Nephron (organoid): ENCODE data around the gene VAMP8.

ENCODE experiments used
- H3K27ac Mint-ChIP-seq, 3 experiments: 2 replicates each; pipeline ENCODE4 v1.8.0; 2020; ENCODE audit warnings: mixed read lengths in 3 of 3, mild to moderate bottlenecking in 2 of 3, moderate library complexity in 1 of 3
- H3K27me3 Mint-ChIP-seq: 2 replicates; pipeline ENCODE4 v1.8.0; 2021; ENCODE audit warnings: low read depth, mild to moderate bottlenecking, moderate library complexity, mixed read lengths
- H3K36me3 Mint-ChIP-seq: 2 replicates; pipeline ENCODE4 v1.8.0; 2020; ENCODE audit warnings: low read depth, mixed read lengths
- H3K4me1 Mint-ChIP-seq: 2 replicates; pipeline ENCODE4 v1.8.0; 2020; ENCODE audit warnings: mixed read lengths
- H3K4me3 Mint-ChIP-seq, 3 experiments: 2 replicates each; pipeline ENCODE4 v1.8.0; 2020; ENCODE audit warnings: mild to moderate bottlenecking in 3 of 3, mixed read lengths in 3 of 3, moderate library complexity in 2 of 3
- H3K9me3 Mint-ChIP-seq: 2 replicates; pipeline ENCODE4 v1.8.0; 2020; ENCODE audit warnings: mixed read lengths
- TF ChIP-seq, protein P1 (sequence below), 3 experiments: fragments of 200-600 bp; sonication (generic); IDR thresholded peaks; one replicate each; pipeline ENCODE4 v1.5.0; 2021; ENCODE audit warnings: antibody characterized with exemption in 3 of 3; ENCODE audit not compliant: unreplicated experiment in 3 of 3

Gene VAMP8

DNA sequence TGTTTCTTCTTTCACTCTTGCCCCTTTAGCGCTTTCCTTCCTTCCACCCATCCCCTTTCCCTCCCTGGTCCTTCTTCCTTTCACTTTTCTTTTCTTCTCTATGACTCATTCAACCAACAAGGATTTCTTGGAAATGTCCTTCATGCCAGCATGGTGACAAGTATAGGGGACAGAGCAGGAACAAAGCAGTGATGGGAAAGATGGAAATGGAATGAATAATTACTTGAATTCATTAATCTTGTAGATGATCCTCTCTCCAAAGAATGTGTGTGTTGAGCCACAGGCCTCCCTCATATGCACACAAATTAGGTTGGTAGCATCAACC lies 8.4 kb downstream of the VAMP8 start:
- Mint-ChIP-seq H3K9me3 (no peaks in the 10 kb centered on the region), H3K4me1 (peaks cover 42% of the 10 kb centered on the region), H3K27ac (peak overlapping the region; percentile 62 to 95 (median 85)), H3K27me3 (no peaks in the 10 kb centered on the region), H3K4me3 (no peak overlapping the region), H3K36me3 (peaks cover 5% of the 10 kb centered on the region)
- TF ChIP-seq, protein P1, sequence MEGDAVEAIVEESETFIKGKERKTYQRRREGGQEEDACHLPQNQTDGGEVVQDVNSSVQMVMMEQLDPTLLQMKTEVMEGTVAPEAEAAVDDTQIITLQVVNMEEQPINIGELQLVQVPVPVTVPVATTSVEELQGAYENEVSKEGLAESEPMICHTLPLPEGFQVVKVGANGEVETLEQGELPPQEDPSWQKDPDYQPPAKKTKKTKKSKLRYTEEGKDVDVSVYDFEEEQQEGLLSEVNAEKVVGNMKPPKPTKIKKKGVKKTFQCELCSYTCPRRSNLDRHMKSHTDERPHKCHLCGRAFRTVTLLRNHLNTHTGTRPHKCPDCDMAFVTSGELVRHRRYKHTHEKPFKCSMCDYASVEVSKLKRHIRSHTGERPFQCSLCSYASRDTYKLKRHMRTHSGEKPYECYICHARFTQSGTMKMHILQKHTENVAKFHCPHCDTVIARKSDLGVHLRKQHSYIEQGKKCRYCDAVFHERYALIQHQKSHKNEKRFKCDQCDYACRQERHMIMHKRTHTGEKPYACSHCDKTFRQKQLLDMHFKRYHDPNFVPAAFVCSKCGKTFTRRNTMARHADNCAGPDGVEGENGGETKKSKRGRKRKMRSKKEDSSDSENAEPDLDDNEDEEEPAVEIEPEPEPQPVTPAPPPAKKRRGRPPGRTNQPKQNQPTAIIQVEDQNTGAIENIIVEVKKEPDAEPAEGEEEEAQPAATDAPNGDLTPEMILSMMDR (IDR thresholded peaks at IDR 0.05; ENCODE audit: unreplicated experiment in 3 of 3), result no peak

DNA sequence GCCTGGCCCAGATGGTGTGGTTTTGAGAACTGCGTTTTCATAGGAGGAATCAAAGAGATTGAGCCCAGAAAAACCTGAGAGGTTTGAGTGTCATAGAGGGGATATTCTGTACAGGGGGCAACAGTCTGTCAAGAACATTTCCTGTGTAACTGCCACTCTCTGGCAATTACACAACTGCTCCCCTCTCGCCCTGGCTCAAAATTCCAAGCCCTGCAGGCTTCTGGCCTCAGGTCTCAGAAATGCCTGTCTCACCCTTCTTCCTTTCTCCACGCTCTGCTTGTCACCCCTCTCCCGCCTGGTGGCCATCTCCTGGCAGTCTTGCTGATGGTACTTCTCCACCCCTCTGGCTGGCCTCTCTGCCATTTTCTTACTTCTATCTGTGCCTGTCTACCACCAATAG lies 10.8 kb downstream of the VAMP8 start:
- Mint-ChIP-seq H3K36me3 (no peaks in the 10 kb centered on the region), H3K27me3 (no peaks in the 10 kb centered on the region), H3K4me1 (peaks cover 37% of the 10 kb centered on the region), H3K9me3 (no peaks in the 10 kb centered on the region), H3K4me3 (no peak overlapping the region), H3K27ac (peak overlapping the region; percentile 15 to 39 (median 18))
- TF ChIP-seq, protein P1 (IDR thresholded peaks at IDR 0.05; ENCODE audit: unreplicated experiment in 3 of 3), result no peak

DNA sequence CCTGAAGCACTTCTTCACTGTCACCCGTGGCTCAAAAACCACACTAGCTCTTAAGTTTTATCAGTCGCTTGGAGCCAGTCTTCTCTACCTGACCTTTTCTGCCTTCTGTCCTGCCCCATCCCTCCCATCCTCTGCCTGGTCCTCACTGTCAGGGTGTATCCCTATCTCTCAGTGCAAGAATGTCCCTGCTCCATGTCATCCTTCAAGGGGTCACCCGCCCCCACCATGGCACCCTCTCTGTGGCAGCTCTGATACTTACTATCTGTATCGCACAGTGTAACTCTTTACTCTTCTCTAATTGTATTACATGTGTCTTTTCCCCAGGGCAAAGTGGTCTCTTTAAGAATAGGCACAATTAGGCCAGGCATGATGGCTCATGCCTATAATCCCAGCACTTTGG lies 11.3 kb downstream of the VAMP8 start:
- Mint-ChIP-seq H3K9me3 (no peaks in the 10 kb centered on the region), H3K4me3 (no peak overlapping the region), H3K27me3 (no peaks in the 10 kb centered on the region), H3K27ac (peak overlapping the region; percentile 15 to 39 (median 18)), H3K36me3 (no peaks in the 10 kb centered on the region), H3K4me1 (peaks cover 37% of the 10 kb centered on the region)
- TF ChIP-seq, protein P1 (IDR thresholded peaks at IDR 0.05; ENCODE audit: unreplicated experiment in 3 of 3), result no peak

DNA sequence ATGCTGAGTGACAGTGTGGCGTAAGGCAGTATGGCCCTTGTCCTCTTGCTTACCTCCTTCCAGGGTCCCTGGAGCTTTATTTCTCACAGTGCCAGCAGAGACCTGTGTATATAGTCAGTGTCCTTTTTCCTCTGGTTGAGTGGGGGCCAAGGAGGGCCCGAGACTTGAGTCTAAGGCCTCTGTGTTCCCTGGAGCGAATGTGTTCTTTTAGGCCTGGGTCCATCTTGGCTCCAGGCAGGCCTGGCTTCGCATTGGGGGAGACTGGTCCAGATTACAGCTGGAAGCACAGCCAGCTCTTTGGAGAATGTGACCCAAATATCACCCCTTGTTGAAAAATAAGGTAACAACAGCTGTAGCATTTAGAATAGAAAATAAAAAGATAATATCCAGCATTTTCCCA lies 11.8 kb downstream of the VAMP8 start:
- H3K4me3 Mint-ChIP-seq, result no peak overlapping the region
- no peaks in the 10 kb centered on the region for H3K9me3 Mint-ChIP-seq
- H3K36me3 Mint-ChIP-seq, result no peaks in the 10 kb centered on the region
- H3K27ac Mint-ChIP-seq, result peak overlapping the region in 1 of 3 experiments; percentile 18
- no peaks in the 10 kb centered on the region for H3K27me3 Mint-ChIP-seq
- peaks cover 39% of the 10 kb centered on the region for H3K4me1 Mint-ChIP-seq
- TF ChIP-seq, protein P1 (IDR thresholded peaks at IDR 0.05; ENCODE audit: unreplicated experiment in 3 of 3), result no peak

DNA sequence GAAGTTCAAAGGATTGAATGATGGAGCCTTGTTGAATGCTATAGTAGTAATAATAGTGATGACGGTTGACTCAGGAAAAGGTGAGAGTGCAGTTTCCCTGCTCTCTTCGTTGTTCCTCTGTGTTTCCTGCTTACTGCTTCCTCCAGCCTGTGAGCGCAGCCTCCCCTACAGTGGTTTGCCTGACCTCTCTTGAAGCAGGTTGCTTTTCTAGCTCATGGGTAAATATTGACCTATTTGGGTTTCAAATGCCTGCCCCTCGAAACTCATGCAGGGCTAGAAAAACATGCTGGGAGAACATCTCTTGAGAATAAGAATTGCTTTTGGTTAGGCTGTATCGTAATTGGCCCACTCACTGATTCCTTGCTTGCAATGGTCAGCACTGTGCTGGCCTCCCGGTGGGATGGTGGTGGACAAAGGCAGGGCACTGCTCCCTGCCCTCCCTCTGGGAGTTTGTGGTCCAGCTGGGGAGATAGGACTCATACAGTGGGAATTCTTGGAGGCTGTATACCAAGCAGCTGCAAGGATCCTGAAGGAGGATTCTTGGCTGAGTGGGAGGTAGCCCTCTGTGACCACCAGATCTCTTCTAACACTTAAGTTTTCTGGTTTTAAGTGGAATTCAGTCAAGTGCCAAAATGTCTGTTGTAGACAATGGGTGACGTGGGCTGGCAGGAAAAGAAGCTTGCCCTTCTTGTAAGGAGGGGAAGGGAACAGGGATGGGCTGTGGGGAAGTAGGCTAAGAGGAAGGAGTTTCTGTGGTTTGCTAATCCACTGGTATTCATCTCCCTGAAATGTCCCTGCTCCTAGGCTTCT lies 12.8 kb downstream of the VAMP8 start:
- TF ChIP-seq, protein P1 (IDR thresholded peaks at IDR 0.05; ENCODE audit: unreplicated experiment in 3 of 3), result no peak
- peaks cover 42% of the 10 kb centered on the region for H3K4me1 Mint-ChIP-seq
- H3K4me3 Mint-ChIP-seq, result peak overlapping the region; percentile 39 to 52 (median 46)
- H3K27ac Mint-ChIP-seq, result peak overlapping the region; percentile 77 to 88 (median 84)
- no peaks in the 10 kb centered on the region for H3K9me3 Mint-ChIP-seq
- H3K36me3 Mint-ChIP-seq, result no peaks in the 10 kb centered on the region
- no peaks in the 10 kb centered on the region for H3K27me3 Mint-ChIP-seq

DNA sequence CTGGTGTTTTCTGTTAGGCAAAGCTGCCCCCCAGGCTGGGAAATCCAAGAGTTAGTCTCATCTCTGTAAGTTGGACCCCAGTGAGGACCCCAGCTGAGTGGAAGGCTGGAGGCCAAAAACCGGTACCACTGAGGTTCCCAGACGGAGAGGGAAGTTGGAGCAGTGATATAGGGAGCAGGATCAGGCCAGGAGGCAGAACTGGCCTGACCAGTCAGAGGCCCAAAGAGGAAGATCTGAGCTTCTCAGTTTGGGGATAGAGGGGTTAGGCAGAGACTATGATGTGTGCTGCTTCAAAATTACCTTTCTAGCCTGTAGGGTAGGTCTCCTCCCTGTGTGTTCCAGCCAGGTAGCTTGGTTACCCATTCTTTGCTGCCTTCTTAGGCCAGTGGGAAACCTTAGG lies 13.6 kb downstream of the VAMP8 start:
- H3K4me3 Mint-ChIP-seq, result peak overlapping the region in 1 of 3 experiments; percentile 39
- H3K27me3 Mint-ChIP-seq, result no peaks in the 10 kb centered on the region
- peak overlapping the region; percentile 77 to 88 (median 84) for H3K27ac Mint-ChIP-seq
- peaks cover 39% of the 10 kb centered on the region for H3K4me1 Mint-ChIP-seq
- TF ChIP-seq, protein P1 (IDR thresholded peaks at IDR 0.05; ENCODE audit: unreplicated experiment in 3 of 3), result no peak
- no peaks in the 10 kb centered on the region for H3K36me3 Mint-ChIP-seq
- no peaks in the 10 kb centered on the region for H3K9me3 Mint-ChIP-seq
